Endometrium (tissue), 2 donors: ENCODE results near the gene CEACAM8.
"Not testable (repeated sequence)": the region's sequence is repeated elsewhere in the genome, so short reads cannot be mapped to it uniquely, and the experiment has no call there.

Experiments
- FAIRE-seq: peaks from 2 replicates; lab custom pipeline; 2012; peaks lifted over from hg19 to GRCh38; lab: Jason Lieb, UNC
- donor health status: control.
- donor health status: control.

The CEACAM8 gene

DNA sequence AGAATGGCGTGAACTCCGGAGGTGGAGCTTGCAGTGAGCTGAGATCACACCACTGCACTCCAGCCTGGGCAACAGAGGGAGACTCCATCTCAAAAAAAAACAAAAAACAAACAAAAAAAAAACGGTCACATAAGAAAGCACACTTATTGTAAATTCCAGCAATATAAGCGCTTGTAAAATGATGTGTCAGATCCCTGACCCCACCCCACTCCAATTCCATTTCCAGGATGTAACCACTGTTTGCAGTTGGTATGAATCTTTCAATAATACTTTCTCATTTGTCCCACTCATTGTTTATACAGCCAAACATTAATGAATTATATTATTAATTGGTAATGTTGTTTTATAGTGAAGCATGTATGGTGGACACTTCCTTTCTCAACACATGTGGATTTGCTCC lies 50.6 kb downstream of the CEACAM8 start:
- no peak for FAIRE-seq

DNA sequence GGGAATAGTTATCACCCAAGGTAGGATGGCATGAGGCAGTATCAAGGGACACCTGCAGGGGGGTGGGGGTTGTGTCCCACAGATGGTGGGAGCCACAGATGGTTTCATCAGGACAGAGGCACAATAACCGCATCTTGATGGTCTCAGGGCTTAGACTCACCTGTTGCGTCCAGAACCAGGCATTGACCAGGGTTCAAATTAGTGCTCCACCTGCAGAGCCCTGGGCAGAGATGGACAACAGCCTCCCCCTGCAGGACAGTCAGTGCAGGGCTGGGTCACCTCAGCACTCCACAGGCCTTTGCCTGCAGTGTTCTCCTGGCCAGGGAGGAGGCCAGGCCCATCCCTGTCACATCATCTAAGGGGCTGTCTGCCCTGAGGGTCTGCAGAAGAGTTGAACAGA lies 51.9 kb downstream of the CEACAM8 start:
- no peak for FAIRE-seq

DNA sequence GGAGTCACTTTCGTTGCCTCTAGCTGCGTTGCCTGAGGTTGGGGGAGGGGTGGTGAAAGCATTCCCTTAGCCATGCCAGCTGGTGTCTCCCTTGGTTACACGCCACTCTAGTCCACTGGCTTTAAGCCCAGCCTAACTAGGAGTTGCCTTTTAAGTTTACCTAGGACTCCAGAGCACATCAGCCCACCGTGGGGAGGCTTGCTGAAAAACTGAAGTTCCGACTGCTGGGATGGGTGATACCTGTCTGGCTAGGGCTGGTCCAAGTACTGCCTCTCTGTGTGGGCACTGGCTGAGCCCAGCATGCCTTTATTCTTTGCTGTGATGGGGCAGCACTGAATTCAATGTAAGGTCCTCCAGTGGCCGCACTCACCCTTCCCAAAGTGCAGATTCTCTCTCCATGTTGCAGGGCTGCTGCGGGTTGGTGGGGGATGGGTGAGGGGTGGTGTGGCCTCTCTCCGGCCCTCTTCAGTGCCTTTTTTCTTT lies 54.6 kb downstream of the CEACAM8 start:
- FAIRE-seq: no peak

DNA sequence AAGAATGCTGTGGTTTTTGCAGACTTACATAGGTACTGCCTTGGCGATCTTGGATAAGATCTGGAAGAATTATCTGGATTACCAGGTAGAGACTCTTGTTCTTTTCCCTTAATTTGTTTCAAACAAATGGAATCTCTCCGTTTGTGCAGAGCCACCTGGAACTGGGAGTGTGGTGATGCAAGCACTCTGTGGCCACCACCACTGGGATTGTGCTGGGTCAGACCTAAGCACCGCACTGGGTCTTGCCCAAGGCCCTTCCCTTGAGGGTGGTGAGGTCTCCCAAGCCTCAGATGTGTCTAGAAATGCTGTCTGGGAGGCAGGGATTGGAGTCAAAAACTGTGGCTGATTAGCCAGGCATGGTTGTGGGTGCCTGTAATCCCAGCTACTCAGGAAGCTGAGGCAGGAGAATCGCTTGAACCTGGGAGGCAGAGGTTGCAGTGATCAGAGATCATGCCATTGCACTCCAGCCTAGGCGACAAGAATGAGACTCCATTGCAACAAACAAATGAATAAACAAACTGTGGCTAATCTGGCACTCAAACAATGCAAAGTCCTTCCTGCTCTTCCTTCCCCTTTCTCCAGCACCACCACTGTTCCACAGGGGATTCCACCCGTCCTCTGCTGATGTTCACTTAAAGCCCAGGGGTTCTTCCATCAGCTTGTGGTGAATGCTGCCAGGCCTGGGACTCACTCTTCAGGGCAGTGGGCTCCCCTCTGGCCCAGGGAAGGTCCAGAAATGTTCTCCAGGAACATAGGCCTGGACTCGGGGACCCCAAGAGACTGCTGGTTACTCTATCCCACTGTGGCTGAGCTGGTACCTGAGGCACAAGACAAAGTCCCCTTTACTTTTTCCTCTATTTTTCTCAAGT lies 55.6 kb downstream of the CEACAM8 start:
- no peak for FAIRE-seq

DNA sequence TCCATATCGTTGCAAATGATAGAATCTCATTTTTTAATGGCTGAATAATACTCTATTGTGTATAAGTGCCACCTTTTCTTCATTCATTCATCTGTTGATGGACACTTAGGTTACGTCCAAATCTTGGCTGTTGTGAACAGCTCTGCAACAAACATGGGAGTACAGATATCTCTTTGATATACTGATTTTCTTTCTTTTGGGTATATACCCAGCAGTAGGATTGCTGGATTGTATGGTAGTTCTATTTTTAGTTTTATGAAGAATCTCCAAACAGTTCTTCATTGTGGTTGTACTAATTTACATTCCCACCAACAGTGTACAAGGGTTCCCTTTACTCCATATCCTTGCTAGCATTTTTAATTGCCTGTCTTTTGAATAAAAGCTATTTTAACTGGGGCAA lies 59.4 kb downstream of the CEACAM8 start:
- FAIRE-seq: not testable (repeated sequence)

DNA sequence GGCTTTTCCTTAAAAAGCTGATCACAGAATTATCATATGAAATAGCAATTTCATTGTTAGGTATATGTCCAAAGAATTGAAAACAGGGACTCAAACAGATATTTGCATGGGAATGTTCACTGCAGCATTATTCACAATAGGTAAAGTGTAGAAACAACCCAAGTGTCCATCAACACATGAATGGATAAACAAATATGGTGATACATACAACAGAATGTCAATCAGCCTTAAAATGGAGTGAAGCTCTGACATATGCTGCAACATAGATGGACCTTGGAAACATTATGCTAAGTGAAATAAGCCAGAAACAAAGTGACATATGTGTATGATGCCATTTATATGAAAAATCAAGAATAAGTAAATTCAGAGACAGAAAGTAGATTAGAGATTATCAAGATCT lies 60.3 kb downstream of the CEACAM8 start:
- FAIRE-seq: no peak

DNA sequence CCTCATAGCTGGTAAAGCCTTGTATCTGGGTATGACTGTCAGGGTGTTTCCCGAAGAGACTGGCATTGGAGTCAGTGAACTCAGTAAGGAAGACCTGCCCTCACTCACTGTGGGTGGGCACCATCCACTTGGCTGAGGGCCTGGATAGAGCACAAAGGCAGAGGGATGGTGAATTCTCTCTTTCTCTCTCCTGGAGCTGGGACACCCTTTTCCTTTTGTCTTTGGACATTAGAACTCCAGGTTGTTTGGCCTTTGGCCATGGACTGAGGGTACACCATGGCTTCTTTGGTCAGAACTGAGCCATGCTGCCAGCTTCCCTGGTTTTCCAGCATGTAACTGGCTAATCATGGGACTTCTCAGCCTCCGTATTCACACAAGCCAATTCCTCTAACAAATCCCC lies 61.8 kb downstream of the CEACAM8 start:
- no peak for FAIRE-seq

DNA sequence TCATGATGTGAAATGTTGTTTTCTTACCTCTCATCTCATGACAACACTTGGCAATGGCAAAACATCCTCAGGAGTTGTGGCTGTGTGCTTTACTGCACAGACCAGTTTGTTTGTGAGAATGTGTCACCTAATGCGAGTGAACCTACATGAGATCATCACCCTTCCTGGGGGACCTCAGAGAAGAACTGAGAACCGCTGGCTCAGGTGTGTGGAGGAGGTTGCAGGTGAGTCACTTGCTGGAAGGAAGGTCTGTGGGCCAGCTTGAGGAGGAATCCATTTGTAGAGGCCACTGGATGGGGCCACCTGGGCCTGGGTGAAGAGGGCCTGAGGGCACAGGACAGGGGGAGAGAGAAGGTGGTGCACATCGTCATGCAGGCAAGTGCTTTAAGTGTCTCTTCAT lies 63.4 kb downstream of the CEACAM8 start:
- FAIRE-seq: no peak
